Measurements from ENCODE around the gene PRKCI.
"Not testable (repeated sequence)": the region's sequence is repeated elsewhere in the genome, so short reads cannot be mapped to it uniquely, and the experiment has no call there.

Gene PRKCI

DNA sequence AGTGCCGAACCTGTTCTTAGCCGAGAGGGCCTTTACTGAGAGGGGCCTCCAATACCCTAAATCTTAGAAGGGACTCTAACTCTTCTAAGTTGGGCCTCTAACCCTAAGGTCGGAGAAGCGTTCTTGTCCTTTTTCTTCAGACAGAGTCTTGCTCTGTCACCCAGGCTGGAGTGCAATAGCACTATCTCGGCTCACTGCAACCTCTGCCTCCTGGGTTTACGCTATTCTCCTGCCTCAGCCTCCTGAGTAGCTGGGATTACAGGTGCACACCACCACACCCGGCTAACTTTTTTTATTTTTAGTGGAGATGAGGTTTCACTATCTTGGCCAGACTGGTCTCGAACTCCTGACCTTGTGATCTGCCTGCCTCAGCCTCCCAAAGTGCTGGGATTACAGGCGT, 120.0 kb downstream of the PRKCI start:
- DNase-seq (ENCODE audit: low read depth) = not testable (repeated sequence)

DNA sequence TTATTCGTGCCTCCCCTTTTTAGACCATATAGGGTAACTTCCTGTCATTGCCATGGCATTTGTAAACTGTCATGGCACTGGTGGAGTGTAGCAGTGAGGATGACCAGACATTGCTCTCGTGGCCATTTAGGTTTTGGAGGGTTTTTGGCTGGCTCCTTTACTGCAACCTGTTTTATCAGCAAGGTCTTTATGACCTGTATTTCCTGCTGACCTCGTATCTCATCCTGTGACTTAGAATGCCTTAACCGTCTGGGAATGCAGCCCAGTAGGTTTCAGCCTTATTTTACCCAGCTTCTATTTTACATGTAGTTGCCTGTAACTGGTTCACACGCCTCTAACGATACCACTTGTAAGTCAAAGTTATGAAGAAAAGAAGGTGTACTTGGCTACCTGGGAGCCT, 121.6 kb downstream of the PRKCI start:
- not testable (repeated sequence) for DNase-seq (ENCODE audit: low read depth)

DNA sequence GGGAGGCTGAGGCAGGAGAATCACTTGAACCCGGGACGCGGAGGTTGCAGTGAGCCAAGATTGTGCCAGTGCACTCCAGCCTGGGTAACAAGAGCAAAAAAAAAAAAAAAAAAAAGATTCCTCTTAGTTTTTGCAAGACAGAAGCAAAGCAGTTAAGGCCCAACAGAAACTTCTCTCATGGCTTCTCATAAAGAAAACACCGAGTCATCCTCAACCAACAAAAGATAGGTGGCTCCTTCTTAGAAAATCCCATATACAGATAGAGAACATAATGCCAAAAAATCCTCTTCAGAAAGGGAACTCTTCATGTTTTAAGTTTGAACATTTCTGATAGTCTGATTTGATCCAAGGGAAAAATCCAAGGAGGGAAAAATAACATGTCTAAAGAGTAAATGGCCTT, 122.7 kb downstream of the PRKCI start:
- no peak for DNase-seq (ENCODE audit: low read depth)

DNA sequence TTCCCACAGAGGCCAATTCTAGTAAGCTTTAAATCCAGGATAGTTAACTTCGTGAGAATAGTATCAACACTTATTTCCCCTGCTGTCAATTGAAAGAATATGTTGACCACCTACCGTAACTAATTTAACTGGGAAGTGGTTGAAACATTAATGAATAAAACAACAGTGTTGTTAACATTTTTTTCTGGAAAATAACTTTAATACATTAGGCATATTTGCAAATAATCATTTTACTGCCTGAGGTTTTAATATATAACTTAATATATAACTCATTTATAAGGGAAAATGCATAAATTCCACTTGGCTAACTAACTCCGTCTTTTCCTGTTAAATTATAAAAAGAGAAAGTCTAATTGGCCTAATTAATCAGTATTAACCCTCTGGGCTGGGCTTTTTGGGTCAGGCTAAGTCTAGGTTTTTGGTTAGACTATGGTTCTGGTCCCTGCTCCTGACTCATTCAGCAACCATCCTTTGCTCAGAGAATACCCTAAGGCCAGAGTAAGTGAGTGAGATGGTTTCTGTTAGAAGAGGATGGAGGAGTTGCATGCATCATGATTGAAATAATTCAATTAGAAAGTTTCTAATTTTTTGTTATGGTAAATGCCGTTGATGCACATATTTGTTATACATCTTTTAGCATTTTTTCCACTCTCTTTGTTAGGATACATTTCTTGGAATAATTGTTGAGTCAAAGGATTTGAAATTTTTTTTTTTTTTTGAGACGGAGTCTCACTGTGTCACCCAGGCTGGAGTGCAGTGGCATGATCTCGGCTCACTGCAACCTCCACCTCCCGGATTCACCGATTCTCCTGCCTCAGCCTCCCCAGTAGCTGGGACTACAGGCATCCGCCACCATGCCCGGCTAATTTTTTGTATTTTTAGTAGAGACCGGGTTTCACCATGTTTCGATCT, 124.5 kb downstream of the PRKCI start:
- DNase-seq (ENCODE audit: low read depth) = no peak

DNA sequence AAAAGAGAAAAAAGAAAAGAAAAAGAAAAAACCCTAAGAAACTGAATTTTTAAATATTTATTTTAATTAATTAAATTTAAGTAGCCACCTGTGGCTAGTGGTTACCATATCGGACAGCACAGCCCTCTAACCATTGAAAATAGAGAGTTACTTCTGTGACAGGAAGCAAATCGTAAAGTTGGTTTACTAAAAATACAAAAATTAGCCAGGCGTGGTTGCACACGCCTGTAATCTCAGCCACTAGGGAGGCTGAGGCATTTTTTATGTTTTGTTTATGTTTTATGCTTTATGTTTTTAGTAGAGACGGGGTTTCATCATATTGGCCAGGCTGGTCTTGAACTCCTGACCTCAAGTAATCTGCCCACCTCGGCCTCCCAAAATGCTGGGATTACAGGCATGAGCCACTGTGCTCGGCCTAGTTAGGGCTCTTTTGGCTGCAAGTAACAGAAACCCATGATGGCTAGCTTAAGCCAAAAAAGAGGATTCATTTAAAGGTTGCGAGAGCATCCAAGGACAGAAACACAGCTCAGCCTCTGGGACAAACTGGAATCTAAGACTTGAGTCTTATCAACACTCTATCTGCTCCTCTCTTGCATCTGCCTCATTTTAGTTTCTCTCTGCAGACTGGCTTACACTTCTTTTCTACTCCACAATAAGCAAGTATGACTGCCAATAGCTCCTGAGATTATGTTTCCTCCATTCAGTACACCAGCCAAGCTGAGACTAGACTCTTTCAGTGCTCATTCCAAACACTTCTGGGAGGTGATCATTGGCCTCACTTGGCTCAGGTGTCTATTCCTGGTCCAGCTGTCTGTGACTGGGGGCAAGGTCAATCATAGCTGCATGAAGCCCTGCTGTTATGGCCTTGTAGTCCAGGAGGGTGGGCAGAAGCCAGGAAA, 128.5 kb downstream of the PRKCI start:
- no peak for DNase-seq (ENCODE audit: low read depth)

DNA sequence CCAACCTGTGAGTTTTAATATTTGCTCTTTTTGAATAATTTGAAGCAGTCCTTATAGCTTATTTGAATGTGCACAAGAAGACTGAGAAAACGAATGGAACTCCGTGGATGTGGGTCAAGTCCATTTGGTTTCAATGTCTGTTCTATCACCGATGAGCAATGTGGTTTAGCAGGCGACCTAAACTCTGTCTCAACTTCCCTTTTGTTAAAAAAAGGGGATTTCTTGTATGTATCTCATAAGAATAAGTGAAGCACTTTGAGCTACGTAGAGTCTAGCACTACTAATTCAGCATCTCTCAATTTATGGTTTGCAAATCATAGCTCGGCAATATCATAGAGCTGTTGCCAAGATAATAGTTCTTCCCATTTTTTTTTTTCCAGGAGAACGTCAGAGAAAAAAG, 130.7 kb downstream of the PRKCI start:
- no peak for DNase-seq (ENCODE audit: low read depth)

DNA sequence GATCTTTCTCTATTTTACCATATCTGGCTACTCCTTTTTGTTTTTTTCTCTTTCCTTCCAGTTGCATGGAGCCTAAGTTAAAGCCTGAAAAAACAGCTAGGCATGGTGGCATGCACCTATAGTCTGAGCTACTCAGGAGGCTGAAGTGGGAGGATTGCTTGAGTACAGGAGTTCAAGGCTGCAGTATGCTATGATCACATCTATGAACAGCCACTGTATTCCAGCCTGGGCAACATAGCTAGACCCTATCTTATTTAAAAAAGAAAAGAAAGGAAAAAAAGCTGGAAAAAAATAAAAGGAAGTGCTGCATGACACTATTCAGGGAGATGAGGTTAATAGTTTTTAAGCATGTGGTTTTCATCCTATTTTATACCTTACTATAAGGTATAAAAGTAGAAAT, 131.3 kb downstream of the PRKCI start:
- no peak for DNase-seq (ENCODE audit: low read depth)

DNA sequence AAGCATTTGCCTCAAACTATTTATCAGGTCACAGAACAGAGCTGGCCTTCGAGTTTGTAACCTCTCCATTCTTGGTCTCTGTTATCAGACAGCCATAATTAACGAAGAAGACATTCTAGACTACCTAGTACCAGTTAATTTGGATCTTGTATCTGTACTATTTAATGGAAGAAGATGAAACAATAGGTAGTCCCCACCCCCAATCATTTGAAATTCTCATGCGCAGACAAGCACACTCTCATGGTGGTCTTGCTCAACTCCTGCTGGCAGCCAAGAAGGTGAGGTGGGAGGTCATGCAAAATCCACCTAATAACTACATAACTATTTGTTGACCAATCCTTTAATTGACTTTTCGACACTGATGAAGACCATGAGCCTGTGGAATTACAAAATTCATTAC, 132.5 kb downstream of the PRKCI start:
- no peak for DNase-seq (ENCODE audit: low read depth)

Data from HS-27A (cell line).